Omental fat pad (tissue), 4 donors: Measurements from ENCODE around the gene CARMIL3. TPM values are rescaled to one million over a fixed set of nuclear protein-coding genes. Genes with fewer than 3 reads are reported as not detected.
"Not testable (repeated sequence)": the region's sequence is repeated elsewhere in the genome, so short reads cannot be mapped to it uniquely, and the experiment has no call there.

Source experiments
- ATAC-seq: fragments of 150-250 bp; one replicate; pipeline ENCODE4 v1.9.1; 2016; ENCODE audit warnings: mild to moderate bottlenecking, moderate library complexity; ENCODE audit not compliant: low FRiP score
- DNase-seq: peaks from one replicate; pipeline ENCODE4 v3.0.0-alpha.2; 2019; ENCODE audit warnings: low spot score
- total RNA-seq, 4 donors: library from RNA; depleted of rRNA; stranded (reverse); fragments of >200 nt; gene quantifications; one replicate each; pipeline ENCODE4 v1.1.0, GENCODE V29; 2016
- TF ChIP-seq, protein P1 (sequence below), 3 donors: fragments of 450-650 bp; IDR thresholded peaks; one replicate each; pipeline ENCODE4 v1.5.1; 2016 to 2017; ENCODE audit warnings: antibody characterized with exemption in 3 of 3, mild to moderate bottlenecking in 3 of 3, moderate library complexity in 2 of 3

The CARMIL3 gene
- total RNA-seq, 4 donors from 2014 or later = 0.06 to 0.72 (median 0.30) TPM

DNA sequence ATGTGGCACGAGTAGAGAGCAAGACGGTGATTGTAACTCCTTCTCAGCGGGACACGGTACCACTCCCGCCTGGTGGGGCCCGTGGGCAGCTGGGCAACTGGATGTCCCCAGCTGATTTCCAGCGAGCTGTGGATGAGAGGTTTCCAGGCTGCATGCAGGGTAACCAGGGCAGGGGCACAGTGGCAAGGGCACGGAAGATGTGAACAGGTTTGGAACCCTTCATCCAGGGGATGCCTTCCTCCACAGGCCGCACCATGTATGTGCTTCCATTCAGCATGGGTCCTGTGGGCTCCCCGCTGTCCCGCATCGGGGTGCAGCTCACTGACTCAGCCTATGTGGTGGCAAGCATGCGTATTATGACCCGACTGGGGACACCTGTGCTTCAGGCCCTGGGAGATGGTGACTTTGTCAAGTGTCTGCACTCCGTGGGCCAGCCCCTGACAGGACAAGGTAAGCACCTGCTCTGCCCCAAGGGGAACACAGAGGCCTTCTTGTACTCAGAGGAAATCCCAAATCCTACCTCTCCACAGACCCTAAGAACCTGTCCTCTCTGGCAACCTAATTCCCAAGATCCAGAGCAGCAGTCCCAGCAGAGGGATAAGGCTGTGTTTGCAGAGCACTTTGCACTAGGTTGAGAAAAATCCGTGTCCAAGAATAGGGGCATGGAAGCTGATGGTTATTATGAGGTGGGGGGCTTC lies 46.6 kb downstream of the CARMIL3 start:
- TF ChIP-seq, protein P1, sequence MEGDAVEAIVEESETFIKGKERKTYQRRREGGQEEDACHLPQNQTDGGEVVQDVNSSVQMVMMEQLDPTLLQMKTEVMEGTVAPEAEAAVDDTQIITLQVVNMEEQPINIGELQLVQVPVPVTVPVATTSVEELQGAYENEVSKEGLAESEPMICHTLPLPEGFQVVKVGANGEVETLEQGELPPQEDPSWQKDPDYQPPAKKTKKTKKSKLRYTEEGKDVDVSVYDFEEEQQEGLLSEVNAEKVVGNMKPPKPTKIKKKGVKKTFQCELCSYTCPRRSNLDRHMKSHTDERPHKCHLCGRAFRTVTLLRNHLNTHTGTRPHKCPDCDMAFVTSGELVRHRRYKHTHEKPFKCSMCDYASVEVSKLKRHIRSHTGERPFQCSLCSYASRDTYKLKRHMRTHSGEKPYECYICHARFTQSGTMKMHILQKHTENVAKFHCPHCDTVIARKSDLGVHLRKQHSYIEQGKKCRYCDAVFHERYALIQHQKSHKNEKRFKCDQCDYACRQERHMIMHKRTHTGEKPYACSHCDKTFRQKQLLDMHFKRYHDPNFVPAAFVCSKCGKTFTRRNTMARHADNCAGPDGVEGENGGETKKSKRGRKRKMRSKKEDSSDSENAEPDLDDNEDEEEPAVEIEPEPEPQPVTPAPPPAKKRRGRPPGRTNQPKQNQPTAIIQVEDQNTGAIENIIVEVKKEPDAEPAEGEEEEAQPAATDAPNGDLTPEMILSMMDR (IDR thresholded peaks at IDR 0.05) = no peak
- ATAC-seq (no peak), DNase-seq (no peak)

DNA sequence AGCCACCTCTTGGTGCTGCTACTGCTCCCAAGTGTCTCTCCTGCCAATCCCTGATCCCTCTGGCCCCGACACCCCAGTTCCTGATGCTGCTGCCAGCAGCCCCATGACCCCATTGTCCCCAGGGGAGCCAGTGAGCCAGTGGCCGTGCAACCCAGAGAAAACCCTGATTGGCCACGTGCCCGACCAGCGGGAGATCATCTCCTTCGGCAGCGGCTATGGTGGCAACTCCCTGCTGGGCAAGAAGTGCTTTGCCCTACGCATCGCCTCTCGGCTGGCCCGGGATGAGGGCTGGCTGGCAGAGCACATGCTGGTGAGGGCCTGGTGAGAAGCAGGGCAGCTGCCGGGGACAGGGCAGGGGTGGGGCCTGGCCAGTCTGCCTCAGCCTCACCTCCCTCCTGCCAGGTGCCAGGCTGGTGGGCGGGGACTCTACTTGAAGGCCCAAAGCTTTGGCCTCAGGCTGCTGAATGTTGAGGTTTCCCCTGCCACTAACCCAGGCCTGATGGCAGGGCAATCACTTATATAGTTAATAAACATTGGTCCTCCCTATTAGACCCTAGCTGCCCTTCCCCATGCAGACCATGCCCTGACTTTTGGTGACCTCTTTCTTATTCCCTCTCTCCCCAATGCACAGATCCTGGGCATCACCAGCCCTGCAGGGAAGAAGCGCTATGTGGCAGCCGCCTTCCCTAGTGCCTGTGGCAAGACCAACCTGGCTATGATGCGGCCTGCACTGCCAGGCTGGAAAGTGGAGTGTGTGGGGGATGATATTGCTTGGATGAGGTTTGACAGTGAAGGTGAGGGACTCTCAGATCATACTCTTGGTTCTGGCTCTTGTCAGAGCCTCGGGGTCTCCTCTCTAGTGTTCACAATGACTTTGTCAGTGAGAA lies 47.4 kb downstream of the CARMIL3 start:
- ATAC-seq (no peak), DNase-seq (no peak)
- TF ChIP-seq, protein P1 (IDR thresholded peaks at IDR 0.05) = no peak

DNA sequence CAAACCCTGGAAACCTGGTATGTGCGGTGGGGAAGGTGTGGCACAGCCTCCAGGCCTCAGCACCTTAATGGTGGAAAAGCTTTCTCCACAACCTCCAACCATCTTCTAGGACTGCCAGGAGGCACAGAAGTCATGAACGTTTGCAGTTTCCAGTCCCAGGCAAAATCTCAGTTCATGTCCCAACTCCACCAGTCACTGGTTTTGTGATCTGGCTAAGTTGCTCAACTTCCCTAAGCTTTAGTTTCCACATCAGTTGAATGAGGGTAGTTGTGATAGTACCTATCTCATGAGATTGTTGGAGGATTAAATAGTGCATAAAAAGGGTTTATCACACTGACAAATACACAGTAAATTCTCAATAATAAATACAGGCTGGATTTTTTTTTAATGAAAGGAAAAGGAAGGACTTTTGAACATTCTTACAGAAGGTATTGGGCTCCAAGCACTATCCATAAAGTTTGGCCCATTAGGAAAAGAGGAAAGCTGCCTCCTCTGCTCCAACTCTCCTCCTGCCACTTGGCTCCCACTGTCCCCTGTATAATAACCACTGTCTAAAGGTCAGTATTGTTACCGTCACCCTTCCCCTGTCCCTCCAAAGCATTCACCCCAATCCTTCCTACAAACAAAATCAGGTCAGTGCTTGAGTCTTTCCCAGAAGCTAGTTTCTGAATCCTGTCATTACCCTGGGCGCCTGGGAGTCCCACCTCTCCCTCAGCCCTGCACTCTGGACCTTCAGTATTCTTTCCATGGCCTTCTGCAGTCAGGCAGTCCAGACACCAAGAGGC lies 48.6 kb downstream of the CARMIL3 start:
- no peak for DNase-seq
- ATAC-seq = no peak
- TF ChIP-seq, protein P1 (IDR thresholded peaks at IDR 0.05) = no peak

DNA sequence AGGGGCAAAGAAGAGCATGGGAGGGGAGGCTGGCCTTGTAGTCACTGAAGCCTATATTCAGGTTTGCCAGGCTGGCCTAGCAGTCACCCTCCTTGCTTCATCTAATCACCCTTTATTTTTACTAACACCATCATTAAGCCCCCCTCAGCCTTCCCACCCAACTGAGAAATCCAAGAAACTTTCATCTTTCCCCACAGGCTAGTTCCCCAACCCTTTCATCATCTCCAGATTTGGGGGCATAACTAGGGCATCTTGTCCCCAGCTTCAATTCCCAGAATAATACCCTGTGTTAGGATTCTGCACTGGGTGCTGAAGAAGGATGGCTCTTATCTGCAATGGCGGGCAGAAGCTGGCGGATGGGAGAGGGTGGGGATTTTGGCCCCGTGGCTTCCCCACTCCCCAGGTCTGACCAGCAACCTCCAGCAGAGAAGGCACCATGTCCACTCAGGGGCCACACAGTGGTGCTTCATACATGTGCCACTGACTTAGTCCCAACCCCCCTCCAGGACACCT lies 49.2 kb downstream of the CARMIL3 start:
- DNase-seq (no peak), ATAC-seq (no peak)
- TF ChIP-seq, protein P1 (IDR thresholded peaks at IDR 0.05) = no peak

DNA sequence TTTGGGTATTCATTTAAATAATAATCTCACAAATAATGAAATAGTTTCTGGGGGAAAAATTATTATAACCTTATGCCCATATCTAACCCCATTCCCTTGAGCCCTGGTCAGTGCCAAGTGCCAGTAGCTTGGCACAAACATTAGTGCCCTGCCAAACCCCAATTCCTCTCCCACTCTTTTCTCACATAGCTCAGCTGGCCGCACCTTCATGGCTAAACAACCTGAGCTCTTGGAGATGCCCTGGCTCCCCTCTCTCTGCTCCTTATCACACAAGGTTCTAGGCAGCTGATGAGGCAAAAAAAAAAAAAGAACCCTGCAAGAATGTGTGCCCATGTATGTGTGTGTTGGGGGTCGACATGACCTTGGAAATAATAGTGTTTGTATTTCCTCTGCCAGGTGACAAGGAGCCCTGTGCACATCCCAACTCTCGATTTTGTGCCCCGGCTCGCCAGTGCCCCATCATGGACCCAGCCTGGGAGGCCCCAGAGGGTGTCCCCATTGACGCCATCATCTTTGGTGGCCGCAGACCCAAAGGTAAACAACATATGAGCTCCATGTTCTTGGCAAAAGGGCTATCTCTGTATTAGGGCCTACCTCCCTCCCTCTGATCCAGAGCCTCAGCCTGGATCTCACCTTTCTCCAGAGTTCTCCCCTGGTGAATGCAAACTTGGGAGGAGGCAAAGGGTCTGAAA lies 50.7 kb downstream of the CARMIL3 start:
- ATAC-seq (no peak), DNase-seq (no peak)
- TF ChIP-seq, protein P1 (IDR thresholded peaks at IDR 0.05) = no peak

DNA sequence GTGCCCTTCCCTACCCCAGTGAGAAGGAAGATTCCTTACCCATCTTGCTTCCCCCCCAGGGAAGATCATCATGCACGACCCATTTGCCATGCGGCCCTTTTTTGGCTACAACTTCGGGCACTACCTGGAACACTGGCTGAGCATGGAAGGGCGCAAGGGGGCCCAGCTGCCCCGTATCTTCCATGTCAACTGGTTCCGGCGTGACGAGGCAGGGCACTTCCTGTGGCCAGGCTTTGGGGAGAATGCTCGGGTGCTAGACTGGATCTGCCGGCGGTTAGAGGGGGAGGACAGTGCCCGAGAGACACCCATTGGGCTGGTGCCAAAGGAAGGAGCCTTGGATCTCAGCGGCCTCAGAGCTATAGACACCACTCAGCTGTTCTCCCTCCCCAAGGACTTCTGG lies 51.6 kb downstream of the CARMIL3 start:
- TF ChIP-seq, protein P1 (IDR thresholded peaks at IDR 0.05) = no peak
- no peak for DNase-seq

DNA sequence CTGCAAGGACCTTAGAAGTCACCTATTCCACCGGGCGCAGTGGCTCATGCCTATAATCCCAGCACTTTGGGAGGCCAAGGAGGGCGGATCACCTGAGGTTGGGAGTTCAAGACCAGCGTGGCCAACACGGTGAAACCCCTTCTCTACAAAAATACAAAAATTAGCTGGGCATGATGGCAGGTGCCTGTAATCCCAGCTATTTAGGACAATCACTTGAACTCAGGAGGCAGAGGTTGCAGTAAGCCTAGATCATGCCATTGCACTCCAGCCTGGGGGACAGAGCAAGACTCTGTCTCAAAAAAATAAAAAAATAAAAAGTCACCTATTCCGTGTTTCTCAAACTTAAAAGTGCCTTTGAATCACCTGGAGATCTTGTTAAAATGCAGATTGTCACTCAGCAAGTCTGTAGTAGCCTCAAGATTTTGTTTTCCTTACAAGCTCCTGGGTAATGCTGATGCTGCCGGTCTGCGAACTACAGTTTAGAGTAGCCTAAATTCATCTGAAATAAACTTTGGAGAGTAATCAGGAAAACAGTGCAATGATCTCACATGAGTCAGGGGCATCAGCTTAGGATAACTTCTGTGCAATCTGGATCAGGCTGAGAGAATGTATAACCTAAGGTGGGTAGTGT lies 53.9 kb downstream of the CARMIL3 start:
- not testable (repeated sequence) for ATAC-seq, DNase-seq

More for the DNA sequence above, 51.6 kb downstream of the CARMIL3 start:
- no peak for ATAC-seq
